Brain microvascular endothelial cell (primary cell): ENCODE measurements around the gene SPINK9.
A peak's percentile ranks its signal among the peaks of the same experiment; 100 is the strongest.

Experiments
- DNase-seq: peaks from one replicate; pipeline ENCODE4 v3.0.0-alpha.2; 2020
- H3K27ac ChIP-seq: fragments of 250-450 bp; sonication (Bioruptor Pico); 2 replicates; pipeline ENCODE4 v1.5.1; 2020; ENCODE audit warnings: mild to moderate bottlenecking, moderate library complexity
- H3K27me3 ChIP-seq: fragments of 250-450 bp; sonication (Bioruptor Pico); replicated peaks from 2 replicates; pipeline ENCODE4 v1.5.1; 2020; ENCODE audit warnings: mild to moderate bottlenecking
- H3K36me3 ChIP-seq: fragments of 250-450 bp; sonication (Bioruptor Pico); replicated peaks from 2 replicates; pipeline ENCODE4 v1.5.1; 2020; ENCODE audit warnings: mild to moderate bottlenecking
- H3K4me3 ChIP-seq: 2 replicates; pipeline ENCODE4 v1.5.1; 2011; ENCODE audit warnings: low read depth, mild to moderate bottlenecking, control low read depth, low read length, moderate library complexity
- CTCF ChIP-seq: IDR thresholded peaks from 2 replicates; pipeline ENCODE4 v1.5.1; 2011; ENCODE audit warnings: low read depth, mild to moderate bottlenecking, moderate library complexity, low read length, control low read depth, inconsistent platforms; ENCODE audit errors: missing control alignments
- in situ Hi-C: cut with HindIII; loops from 2 replicates; pipeline ENCODE4 v1.10.0; 2017; ENCODE audit warnings: low sequenced_read_pairs, low pct_ligation_motif_present

The SPINK9 gene

DNA sequence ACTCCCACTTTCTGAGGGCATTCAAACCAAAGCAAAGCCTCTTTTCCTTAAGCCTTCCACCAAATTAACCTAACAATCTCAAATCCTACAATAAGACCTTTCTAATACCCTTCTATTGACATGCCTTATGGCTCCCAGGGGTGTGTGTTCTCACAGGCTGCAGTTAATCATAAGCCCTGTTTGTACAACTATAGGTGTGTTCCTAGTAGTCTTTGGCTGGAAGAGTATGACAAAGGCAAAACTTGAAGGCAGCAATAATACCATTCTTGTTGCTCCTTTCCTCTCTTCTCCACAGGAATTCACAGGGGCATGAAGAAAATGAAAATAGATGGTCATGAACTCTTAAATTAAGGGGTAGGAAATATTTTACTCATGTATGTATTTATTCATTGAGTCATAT lies 37.5 kb downstream of the SPINK9 start:
- Histone ChIP-seq H3K27ac (no peak overlapping the region), H3K36me3 (no peaks in the 10 kb centered on the region), H3K27me3 (no peaks in the 10 kb centered on the region), H3K4me3 (no peak overlapping the region)
- TF ChIP-seq CTCF, result no peak
- in situ Hi-C loops, result no loop called here
- DNase-seq, result no peak

DNA sequence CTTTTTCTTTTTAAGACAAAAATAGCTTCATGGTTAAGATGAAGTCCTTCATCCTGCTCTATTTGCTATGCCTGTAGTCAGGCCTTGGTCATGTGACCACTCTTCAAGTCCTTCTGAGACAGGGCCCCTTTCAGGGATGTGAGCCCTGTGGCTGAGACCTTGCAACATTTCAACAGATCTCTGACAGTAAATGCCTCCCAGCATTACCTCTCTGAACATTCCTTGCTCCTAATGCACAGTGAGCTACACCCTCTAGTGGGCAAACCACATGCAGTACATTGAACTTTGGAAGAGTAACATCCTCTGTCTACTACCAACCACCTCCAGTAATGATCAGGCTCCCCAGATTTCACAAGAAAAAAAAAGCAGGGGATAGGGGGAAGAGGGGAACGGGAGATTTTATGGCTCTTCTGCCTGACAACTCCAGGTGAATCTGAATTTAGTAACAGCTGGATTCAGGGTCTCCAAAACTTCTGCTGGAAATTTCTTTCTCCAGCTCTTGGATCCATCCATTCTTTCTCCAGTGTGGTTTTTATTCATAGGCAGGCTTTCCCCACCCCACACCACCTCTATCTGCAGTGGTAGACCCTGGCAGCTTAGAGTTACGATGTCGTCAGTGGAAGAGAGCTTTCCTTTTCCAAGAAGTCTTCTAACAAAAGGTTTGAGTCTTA lies 39.5 kb downstream of the SPINK9 start:
- peak; percentile 57 for DNase-seq
- in situ Hi-C loops, result no loop called here
- Histone ChIP-seq H3K36me3 (no peaks in the 10 kb centered on the region), H3K27ac (no peak overlapping the region), H3K27me3 (no peaks in the 10 kb centered on the region), H3K4me3 (no peak overlapping the region)
- peak; percentile 91 for TF ChIP-seq CTCF

DNA sequence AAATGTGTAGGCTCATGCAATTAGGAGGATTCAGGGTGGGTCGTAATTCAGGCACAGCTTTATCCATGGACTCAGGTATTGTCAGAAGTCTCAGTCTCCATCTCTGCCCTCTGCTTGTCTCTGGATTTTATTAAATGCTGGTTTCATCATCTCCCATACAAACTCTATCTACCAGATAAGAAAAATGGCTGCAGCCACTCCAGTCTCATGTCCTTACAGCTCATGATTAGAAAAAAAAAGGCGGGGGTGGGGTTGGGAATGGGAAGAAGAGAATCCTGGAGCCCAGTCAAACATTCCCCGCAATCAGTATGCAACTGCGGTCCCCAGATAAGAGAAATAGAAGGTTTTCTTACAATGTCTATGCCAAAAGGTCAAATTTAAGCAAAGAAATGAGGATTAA lies 40.8 kb downstream of the SPINK9 start:
- DNase-seq, result no peak
- Histone ChIP-seq H3K27ac (no peak overlapping the region), H3K27me3 (no peaks in the 10 kb centered on the region), H3K36me3 (no peaks in the 10 kb centered on the region), H3K4me3 (no peak overlapping the region)
- no peak for TF ChIP-seq CTCF
- in situ Hi-C loops, result no loop called here

GRCh38 chr5:148378670-148379069 lies 43.3 kb downstream of the SPINK9 start:
- TF ChIP-seq CTCF, result no peak
- no peak for DNase-seq
- Histone ChIP-seq H3K27ac (no peak overlapping the region), H3K4me3 (no peak overlapping the region), H3K36me3 (no peaks in the 10 kb centered on the region), H3K27me3 (no peaks in the 10 kb centered on the region)
- in situ Hi-C loops, result no loop called here

DNA sequence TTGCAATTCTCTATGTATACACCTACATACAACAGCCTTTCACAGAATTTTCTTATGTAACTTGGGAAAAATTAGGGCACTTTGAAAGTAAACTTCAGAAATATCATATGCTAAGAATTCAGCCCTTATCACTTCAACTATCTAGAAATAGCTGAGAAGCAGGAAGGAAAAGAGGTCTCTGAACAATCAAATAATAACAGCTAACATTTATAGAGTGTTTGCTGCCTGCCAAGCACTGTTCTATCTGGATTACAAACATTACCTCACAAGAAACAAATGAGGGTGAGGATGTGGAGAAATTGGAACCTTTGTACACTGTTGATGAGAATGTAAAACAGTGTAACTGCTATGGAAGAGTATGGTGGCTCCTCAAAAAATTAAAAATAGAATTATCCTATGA lies 44.0 kb downstream of the SPINK9 start:
- DNase-seq, result no peak
- H3K36me3 ChIP-seq, result no peaks in the 10 kb centered on the region
- H3K27ac ChIP-seq, result no peak overlapping the region
- no peak overlapping the region for H3K4me3 ChIP-seq
- no peak for TF ChIP-seq CTCF
- no peaks in the 10 kb centered on the region for H3K27me3 ChIP-seq
- in situ Hi-C loops, result no loop called here

GRCh38 chr5:148381906-148382305 lies 46.5 kb downstream of the SPINK9 start:
- Histone ChIP-seq H3K27ac (no peak overlapping the region), H3K36me3 (no peaks in the 10 kb centered on the region), H3K4me3 (no peak overlapping the region), H3K27me3 (no peaks in the 10 kb centered on the region)
- no peak for TF ChIP-seq CTCF
- DNase-seq, result no peak
- in situ Hi-C loops, result no loop called here
